ENCODE data around the gene MAEA. TPM values are rescaled to one million over a fixed set of nuclear protein-coding genes. Genes with fewer than 3 reads are reported as not detected.
A peak's percentile ranks its signal among the peaks of the same experiment; 100 is the strongest.

MAEA gene
- total and polyA plus RNA-seq, 2 of the 8 experiments (the other 6 are each of a cell fraction or from before 2014, with no cell fraction given) = 75.8 to 133 TPM

DNA sequence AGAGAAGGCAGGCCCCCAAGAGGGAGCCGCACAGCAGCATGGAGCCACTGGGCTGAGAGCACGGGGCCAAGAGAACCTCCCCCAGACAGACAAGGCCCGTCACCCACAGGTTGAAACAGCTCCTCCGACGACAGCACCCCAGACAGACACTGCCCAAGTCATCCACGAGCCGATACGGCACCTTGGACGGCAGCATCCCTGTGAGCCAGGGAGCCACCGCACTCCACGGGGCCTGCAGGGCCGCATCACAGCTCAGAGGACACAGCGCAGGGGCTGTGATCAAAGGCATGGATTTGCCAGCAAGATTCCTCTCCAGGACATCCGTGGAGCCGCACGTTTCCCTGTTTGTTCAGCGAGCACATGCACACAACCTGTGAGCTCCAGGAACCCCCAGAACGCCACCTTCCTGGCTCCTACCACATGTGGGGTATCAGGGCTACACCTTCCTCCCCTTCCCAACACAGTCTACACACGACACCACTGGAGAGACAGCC, 44.7 kb upstream of the MAEA start:
- no peak overlapping the region for H3K4me3 ChIP-seq (ENCODE audit: extremely low read depth in 1 of 4, insufficient read depth in 2 of 4, low read depth in 3 of 4, low read length in 4 of 4)
- 0 out of 4 replicates have a peak overlapping the region, but pooled peaks of 1 of the 2 experiments have one; percentile 2 for H3K4me2 ChIP-seq (ENCODE audit: insufficient read depth in 1 of 2, low read depth in 2 of 2, low read length in 2 of 2)
- 0 out of 2 replicates have a peak overlapping the region, but pooled peaks have one; percentile 35 for H2BK5ac ChIP-seq (ENCODE audit: low read depth, low read length)
- H2BK15ac ChIP-seq (ENCODE audit: low read length) = no peak overlapping the region
- 94% methylated on average over 19 of the region's 19 CpGs; no CpG with 5 or more reads in 1 of the 2 experiments for WGBS, 2 experiments (ENCODE audit: extremely low coverage in 1 of 2, insufficient coverage in 1 of 2, insufficient read length in 1 of 2, insufficient replicate concordance in 2 of 2, low coverage in 1 of 2, low lambda C conversion rate in 2 of 2, missing lambda C conversion rate in 1 of 2)
- 0 out of 2 replicates have a peak overlapping the region, but pooled peaks have one; percentile 3 for H2BK12ac ChIP-seq (ENCODE audit: low read depth, low read length)
- peaks cover 23 to 44% of the 10 kb centered on the region in 2 experiments for H4K20me1 ChIP-seq (replicated peaks in 1 of 2; ENCODE audit: control insufficient read depth in 1 of 2, insufficient read depth in 2 of 2, low read length in 2 of 2)
- H3K4ac ChIP-seq (replicated peaks; ENCODE audit: insufficient read length, low read depth, low read length) = no peak overlapping the region
- peaks cover 10% of the 10 kb centered on the region; the same call in 1 of the 2 replicates for H3K23me2 ChIP-seq (ENCODE audit: low read depth, low read length)
- H4K91ac ChIP-seq (replicated peaks; ENCODE audit: insufficient read length, low read length) = no peak overlapping the region
- peaks cover 0 to 16% (median 10%) of the 10 kb centered on the region in 4 experiments; a peak in 5 of 7 replicates for H3K4me1 ChIP-seq (replicated peaks in 1 of 4; ENCODE audit: control insufficient read depth in 3 of 4, insufficient read depth in 4 of 4, low read length in 3 of 4)
- H3K79me2 ChIP-seq (ENCODE audit: control insufficient read depth in 1 of 2, insufficient read depth in 2 of 2, low read length in 2 of 2) = peaks cover 48 to 70% of the 10 kb centered on the region in 2 experiments
- H2AK5ac ChIP-seq (ENCODE audit: low read depth, low read length) = no peak overlapping the region
- no peak overlapping the region for H3K9ac ChIP-seq (replicated peaks in 1 of 4; ENCODE audit: extremely low read depth in 1 of 4, low read depth in 3 of 4, low read length in 3 of 4)
- H3K36me3 ChIP-seq (ENCODE audit: control insufficient read depth in 2 of 4, insufficient read depth in 4 of 4, low read length in 3 of 4) = peaks cover 0 to 13% (median 6%) of the 10 kb centered on the region in 4 experiments; a peak in 4 of 8 replicates
- FAIRE-seq = no peak
- ChIA-PET POLR2A (ENCODE audit: partially characterized antibody) (interaction anchor here (0.6 to 1.7 kb wide), 3 partner anchors 9 to 110 kb away, joined by 3 to 4 read pairs (median 3); no protein-coding TSS in a partner anchor), CTCF (ENCODE audit: partially characterized antibody) (interaction anchor here (1.1 to 2.2 kb wide), 5 partner anchors 11 to 114 kb away, joined by 3 to 8 read pairs (median 3); no protein-coding TSS in a partner anchor)
- H3K79me1 ChIP-seq (ENCODE audit: low read depth, low read length) = peaks cover 25% of the 10 kb centered on the region; the same call in 1 of the 2 replicates
- H3K9me3 ChIP-seq (ENCODE audit: insufficient read depth in 2 of 2, low read depth in 1 of 2, low read length in 1 of 2) = peaks cover 0 to under 1% of the 10 kb centered on the region in 2 experiments; a peak in 1 of 4 replicates
- no peak overlapping the region for H3K18ac ChIP-seq (ENCODE audit: extremely low read depth, low read length)
- H2BK120ac ChIP-seq (replicated peaks; ENCODE audit: low read depth, low read length) = no peak overlapping the region
- no peak overlapping the region for H3K23ac ChIP-seq (ENCODE audit: insufficient read length)
- H3K27ac ChIP-seq (ENCODE audit: low read depth, low read length) = no peak overlapping the region
- H2BK20ac ChIP-seq (ENCODE audit: low read length) = no peak overlapping the region
- DNase-seq (ENCODE audit: low read depth in 1 of 2, low spot score in 2 of 2) = no peak
- no peak overlapping the region for H4K8ac ChIP-seq (ENCODE audit: extremely low read depth, insufficient read depth, low read length)
- no peak overlapping the region for H3K14ac ChIP-seq (ENCODE audit: insufficient read length)
- TF ChIP-seq, protein P1, sequence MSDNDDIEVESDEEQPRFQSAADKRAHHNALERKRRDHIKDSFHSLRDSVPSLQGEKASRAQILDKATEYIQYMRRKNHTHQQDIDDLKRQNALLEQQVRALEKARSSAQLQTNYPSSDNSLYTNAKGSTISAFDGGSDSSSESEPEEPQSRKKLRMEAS (IDR thresholded peaks at IDR 0.05) = no peak
- no peak for TF ChIP-seq HDAC6 (IDR thresholded peaks at IDR 0.05; ENCODE audit: low read depth, low read length)
- TF ChIP-seq, protein P2, sequence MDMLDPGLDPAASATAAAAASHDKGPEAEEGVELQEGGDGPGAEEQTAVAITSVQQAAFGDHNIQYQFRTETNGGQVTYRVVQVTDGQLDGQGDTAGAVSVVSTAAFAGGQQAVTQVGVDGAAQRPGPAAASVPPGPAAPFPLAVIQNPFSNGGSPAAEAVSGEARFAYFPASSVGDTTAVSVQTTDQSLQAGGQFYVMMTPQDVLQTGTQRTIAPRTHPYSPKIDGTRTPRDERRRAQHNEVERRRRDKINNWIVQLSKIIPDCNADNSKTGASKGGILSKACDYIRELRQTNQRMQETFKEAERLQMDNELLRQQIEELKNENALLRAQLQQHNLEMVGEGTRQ (IDR thresholded peaks at IDR 0.05; ENCODE audit: low read length) = no peak
- no peak for TF ChIP-seq TCF12 (IDR thresholded peaks at IDR 0.05; ENCODE audit: low read depth, low read length)
- no peak for TF ChIP-seq SP2 (IDR thresholded peaks at IDR 0.05; ENCODE audit: low read length)
- no peak for TF ChIP-seq PHF8 (conservative IDR thresholded peaks at IDR 0.05; ENCODE audit: low read depth, low read length)
- H2AFZ ChIP-seq (ENCODE audit: low read length) = no peak overlapping the region
- no peaks in the 10 kb centered on the region; a peak in 1 of 7 replicates for H3K27me3 ChIP-seq (replicated peaks in 1 of 4; ENCODE audit: control insufficient read depth in 3 of 4, extremely low read depth in 1 of 4, insufficient read depth in 3 of 4, low read length in 3 of 4)
- H3K56ac ChIP-seq (replicated peaks; ENCODE audit: insufficient read length, low read depth, low read length) = no peak overlapping the region
- H4K5ac ChIP-seq (ENCODE audit: insufficient read length, low read depth, low read length) = no peak overlapping the region

Data from H1 (cell line).